ENCODE measurements around the gene MIF4GD. TPM values are rescaled to one million over a fixed set of nuclear protein-coding genes. Genes with fewer than 3 reads are reported as not detected.

The MIF4GD gene
- total RNA-seq, 1 experiment from 2014 or later = 8.5 TPM

- H3K4me1 ChIP-seq (replicated peaks) = no peaks in the 10 kb centered on the region
- no peak overlapping the region for H3K27ac ChIP-seq
- no peak overlapping the region for H3K4me3 ChIP-seq
- peak; percentile 48 to 73 for DNase-seq (ENCODE audit: low read depth in 1 of 2, low spot score in 2 of 2)
- no peaks in the 10 kb centered on the region for H3K9me3 ChIP-seq (replicated peaks)
- H3K27me3 ChIP-seq (replicated peaks) = no peaks in the 10 kb centered on the region
- H3K36me3 ChIP-seq = peaks cover 100% of the 10 kb centered on the region
These were observed 30.5 kb downstream of the MIF4GD start for GRCh38 chr17:75240394-75241142.

DNA sequence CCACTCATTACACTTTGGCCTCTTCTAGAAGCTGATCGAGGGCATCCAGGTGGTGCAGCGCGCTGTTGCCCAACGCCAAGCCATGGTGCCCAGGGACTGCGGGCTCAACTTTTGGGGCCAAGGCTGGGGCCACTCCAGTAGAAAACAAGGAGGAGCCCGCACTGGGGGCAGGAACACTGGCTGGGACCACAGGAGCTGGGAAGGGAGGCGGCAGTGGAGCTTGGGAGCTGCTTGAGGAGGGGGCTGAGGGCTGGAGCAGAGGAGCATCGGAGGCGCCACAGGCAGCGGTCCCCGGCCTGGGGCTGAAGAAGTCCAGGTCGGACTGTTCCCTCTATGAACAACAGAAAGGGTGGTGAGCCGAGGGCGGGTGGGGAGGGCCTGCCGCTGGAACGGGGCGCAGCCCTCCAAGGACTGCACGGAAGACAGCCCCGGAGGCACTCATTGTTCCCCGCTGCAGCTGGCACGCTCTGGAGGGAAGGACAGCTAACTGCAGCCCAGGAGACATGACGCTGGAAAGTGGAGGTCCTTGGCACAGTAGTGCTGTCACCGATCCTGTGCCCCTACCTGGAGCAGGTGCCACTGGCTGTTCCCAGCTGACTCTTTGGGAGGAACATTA is 31.1 kb downstream of the MIF4GD start:
- no peak for DNase-seq (ENCODE audit: low read depth in 1 of 2, low spot score in 2 of 2)
- Histone ChIP-seq H3K36me3 (peaks cover 100% of the 10 kb centered on the region), H3K4me3 (no peak overlapping the region), H3K9me3 (replicated peaks) (no peaks in the 10 kb centered on the region), H3K27me3 (replicated peaks) (no peaks in the 10 kb centered on the region), H3K27ac (no peak overlapping the region), H3K4me1 (replicated peaks) (no peaks in the 10 kb centered on the region)

DNA sequence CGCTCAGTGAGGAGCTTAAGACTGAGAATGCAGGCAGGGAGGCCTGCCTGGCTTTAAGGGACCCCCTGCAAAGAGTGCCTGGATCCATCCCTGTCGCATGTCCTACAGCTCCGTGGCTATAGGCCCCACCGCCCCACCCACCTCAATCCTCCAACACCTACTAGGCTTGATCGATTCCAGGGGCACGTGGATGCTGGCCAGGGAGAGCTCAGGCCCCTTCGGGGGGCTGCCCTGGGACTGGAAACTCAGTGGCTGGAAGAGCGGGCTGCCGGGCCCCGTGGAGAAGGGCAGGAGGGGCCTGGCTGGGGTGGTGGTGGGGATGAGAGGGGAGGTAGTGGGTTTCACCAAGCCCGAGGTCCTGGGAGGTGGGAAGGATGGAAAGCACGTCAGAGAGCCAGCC is 31.8 kb downstream of the MIF4GD start:
- no peak for DNase-seq (ENCODE audit: low read depth in 1 of 2, low spot score in 2 of 2)
- Histone ChIP-seq H3K4me3 (no peak overlapping the region), H3K27me3 (replicated peaks) (no peaks in the 10 kb centered on the region), H3K4me1 (replicated peaks) (no peaks in the 10 kb centered on the region), H3K27ac (no peak overlapping the region), H3K36me3 (peaks cover 100% of the 10 kb centered on the region), H3K9me3 (replicated peaks) (no peaks in the 10 kb centered on the region)

DNA sequence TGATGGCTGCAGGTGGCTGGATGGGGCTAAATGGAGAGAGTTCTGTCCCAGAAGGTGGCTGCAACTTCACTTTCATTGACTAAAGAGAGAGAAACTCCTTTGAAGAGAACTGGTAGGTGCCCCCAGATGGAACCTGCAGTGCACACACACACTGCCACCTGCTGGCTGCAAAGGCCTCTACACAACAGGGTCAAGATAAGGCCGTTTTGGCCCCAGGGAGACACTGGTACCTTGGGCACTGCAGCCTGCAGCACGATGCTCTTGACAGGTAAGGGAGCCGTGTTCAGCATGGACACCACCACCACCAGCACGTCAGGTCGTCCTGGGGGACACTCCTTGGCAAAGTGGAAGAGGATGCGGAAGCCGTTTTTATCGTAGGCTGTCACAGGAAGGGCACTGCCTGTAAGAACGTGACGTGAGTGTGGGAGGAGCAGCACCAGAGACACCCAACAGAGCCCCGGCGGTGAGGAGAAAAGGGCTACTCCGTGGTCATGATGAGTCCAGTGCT is 32.3 kb downstream of the MIF4GD start:
- Histone ChIP-seq H3K27ac (no peak overlapping the region), H3K36me3 (peaks cover 100% of the 10 kb centered on the region), H3K4me3 (no peak overlapping the region), H3K4me1 (replicated peaks) (no peaks in the 10 kb centered on the region), H3K27me3 (replicated peaks) (no peaks in the 10 kb centered on the region), H3K9me3 (replicated peaks) (no peaks in the 10 kb centered on the region)
- peak; percentile 63 to 77 for DNase-seq (ENCODE audit: low read depth in 1 of 2, low spot score in 2 of 2)

- Histone ChIP-seq H3K4me1 (replicated peaks) (no peaks in the 10 kb centered on the region), H3K4me3 (no peak overlapping the region), H3K9me3 (replicated peaks) (no peaks in the 10 kb centered on the region), H3K27me3 (replicated peaks) (no peaks in the 10 kb centered on the region), H3K27ac (no peak overlapping the region), H3K36me3 (peaks cover 99% of the 10 kb centered on the region)
- no peak for DNase-seq (ENCODE audit: low read depth in 1 of 2, low spot score in 2 of 2)
These were observed 32.9 kb downstream of the MIF4GD start for GRCh38 chr17:75238020-75238580.

GRCh38 chr17:75237100-75238014 is 33.7 kb downstream of the MIF4GD start:
- Histone ChIP-seq H3K27ac (no peak overlapping the region), H3K27me3 (replicated peaks) (no peaks in the 10 kb centered on the region), H3K9me3 (replicated peaks) (no peaks in the 10 kb centered on the region), H3K4me1 (replicated peaks) (no peaks in the 10 kb centered on the region), H3K4me3 (no peak overlapping the region), H3K36me3 (peaks cover 99% of the 10 kb centered on the region)
- DNase-seq (ENCODE audit: low read depth in 1 of 2, low spot score in 2 of 2) = no peak

- Histone ChIP-seq H3K9me3 (replicated peaks) (no peaks in the 10 kb centered on the region), H3K27me3 (replicated peaks) (no peaks in the 10 kb centered on the region), H3K4me1 (replicated peaks) (no peaks in the 10 kb centered on the region), H3K27ac (no peak overlapping the region), H3K4me3 (no peak overlapping the region), H3K36me3 (peaks cover 99% of the 10 kb centered on the region)
- no peak for DNase-seq (ENCODE audit: low read depth in 1 of 2, low spot score in 2 of 2)
These were observed 38.2 kb downstream of the MIF4GD start for GRCh38 chr17:75232786-75233185.

DNA sequence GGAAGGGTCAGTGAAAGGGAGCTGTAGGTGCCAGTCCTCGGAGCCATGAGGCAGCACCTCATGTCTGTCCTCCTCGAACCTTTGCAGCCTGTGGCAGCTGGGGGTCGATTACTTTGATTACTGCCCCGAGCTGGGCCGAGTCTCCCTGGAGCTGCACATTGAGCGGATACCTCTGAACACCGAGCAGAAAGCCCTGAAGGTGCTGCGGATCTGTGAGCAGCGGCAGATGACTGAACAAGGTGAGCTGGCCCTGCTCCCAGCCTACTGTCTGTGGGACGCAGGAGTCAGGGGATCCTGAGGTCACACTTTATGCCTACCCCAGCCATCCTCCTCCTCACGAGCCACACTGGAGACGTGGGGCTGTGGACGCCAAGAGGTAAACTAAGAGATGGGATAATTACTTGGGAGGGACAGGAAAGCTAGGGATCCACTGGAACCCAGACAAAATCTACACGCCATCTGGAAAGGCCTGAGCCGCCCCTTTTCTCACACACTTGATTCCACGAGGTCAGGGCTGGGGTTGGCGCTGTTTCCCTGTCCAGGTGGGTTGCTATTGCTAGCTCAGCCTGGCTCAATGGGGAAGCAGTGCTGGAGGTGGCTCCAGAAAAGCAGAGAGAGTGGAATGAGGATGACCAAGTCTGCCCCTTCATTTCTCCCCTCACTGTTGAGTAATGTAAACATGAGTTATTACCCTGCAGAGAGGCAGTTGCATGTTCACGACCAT is 39.1 kb downstream of the MIF4GD start:
- Histone ChIP-seq H3K36me3 (peaks cover 97% of the 10 kb centered on the region), H3K9me3 (replicated peaks) (no peaks in the 10 kb centered on the region)

GRCh38 chr17:75231071-75231470 is 40.0 kb downstream of the MIF4GD start:
- Histone ChIP-seq H3K9me3 (replicated peaks) (no peaks in the 10 kb centered on the region), H3K36me3 (peaks cover 97% of the 10 kb centered on the region), H3K4me1 (replicated peaks) (no peaks in the 10 kb centered on the region), H3K27ac (no peak overlapping the region), H3K27me3 (replicated peaks) (no peaks in the 10 kb centered on the region), H3K4me3 (no peak overlapping the region)
- DNase-seq (ENCODE audit: low read depth in 1 of 2, low spot score in 2 of 2) = no peak

More for the DNA sequence above, 39.1 kb downstream of the MIF4GD start:
- Histone ChIP-seq H3K4me1 (replicated peaks) (no peaks in the 10 kb centered on the region), H3K27ac (no peak overlapping the region), H3K27me3 (replicated peaks) (no peaks in the 10 kb centered on the region), H3K4me3 (no peak overlapping the region)
- DNase-seq (ENCODE audit: low read depth in 1 of 2, low spot score in 2 of 2) = no peak

DNA sequence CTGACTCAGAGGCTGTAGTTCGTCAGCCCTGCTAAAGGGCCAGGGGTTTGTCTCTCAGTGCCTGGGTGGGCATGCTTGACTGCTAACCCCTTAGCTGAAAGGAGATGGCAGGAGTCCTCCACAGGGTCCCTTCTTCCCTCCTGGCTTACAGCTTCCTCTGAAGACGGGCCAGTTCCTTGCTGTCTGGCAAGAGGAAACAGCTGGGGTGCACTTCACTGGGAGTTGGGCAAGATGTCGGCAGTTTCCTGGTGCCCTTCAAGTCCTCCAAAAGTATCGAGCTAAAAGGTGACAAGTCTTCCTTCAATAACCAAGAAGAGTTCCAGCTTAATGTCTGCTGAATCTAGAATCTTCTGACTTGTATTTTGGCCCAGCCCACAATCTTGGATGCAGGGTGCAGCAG is 42.2 kb downstream of the MIF4GD start:
- Histone ChIP-seq H3K27me3 (replicated peaks) (no peaks in the 10 kb centered on the region), H3K9me3 (replicated peaks) (no peaks in the 10 kb centered on the region), H3K4me3 (no peak overlapping the region), H3K36me3 (peaks cover 97% of the 10 kb centered on the region), H3K4me1 (replicated peaks) (no peaks in the 10 kb centered on the region), H3K27ac (no peak overlapping the region)
- DNase-seq (ENCODE audit: low read depth in 1 of 2, low spot score in 2 of 2) = no peak

DNA sequence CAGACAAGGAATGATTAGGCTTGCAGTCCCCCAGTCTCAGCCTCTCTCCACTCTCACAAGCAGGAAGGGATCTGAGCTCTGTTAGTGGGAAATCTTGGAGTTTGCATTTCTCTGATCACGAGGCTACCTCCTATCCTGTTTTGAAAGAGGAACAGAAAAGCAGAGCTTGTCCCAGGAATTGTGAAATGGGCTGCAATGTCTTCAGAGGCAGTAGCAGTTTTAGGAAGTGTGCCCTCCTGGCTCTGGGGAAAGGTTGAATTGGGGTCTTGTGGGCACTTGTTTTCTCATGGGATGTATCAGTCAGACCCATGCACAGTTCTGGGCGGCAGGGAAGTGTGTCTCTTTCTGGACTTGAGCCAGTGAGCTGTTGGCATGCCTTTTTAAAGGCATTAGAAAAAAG is 42.7 kb downstream of the MIF4GD start:
- Histone ChIP-seq H3K27ac (no peak overlapping the region), H3K4me1 (replicated peaks) (no peaks in the 10 kb centered on the region), H3K9me3 (replicated peaks) (no peaks in the 10 kb centered on the region), H3K27me3 (replicated peaks) (no peaks in the 10 kb centered on the region), H3K36me3 (peaks cover 98% of the 10 kb centered on the region), H3K4me3 (no peak overlapping the region)
- no peak for DNase-seq (ENCODE audit: low read depth in 1 of 2, low spot score in 2 of 2)

DNA sequence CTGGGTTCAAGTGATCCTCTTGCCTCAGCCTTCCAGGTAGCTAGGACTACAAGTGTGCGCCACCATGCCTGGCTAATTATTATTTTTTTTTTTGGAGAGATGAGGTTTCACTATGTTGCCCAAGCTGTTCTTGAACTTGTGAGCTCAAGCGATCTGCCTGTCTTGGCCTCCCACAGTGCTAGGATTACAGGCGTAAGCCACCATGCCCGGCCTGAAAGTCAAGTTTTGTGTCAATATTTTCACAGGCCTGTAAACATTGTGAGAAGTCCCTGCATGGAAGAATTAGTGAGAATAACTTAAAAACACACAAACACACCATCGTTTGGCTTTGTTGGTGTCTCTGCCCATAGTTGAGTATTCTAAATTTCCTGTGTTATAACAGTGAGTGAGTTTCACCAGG is 43.3 kb downstream of the MIF4GD start:
- Histone ChIP-seq H3K36me3 (peaks cover 98% of the 10 kb centered on the region), H3K9me3 (replicated peaks) (no peaks in the 10 kb centered on the region), H3K4me1 (replicated peaks) (no peaks in the 10 kb centered on the region), H3K27me3 (replicated peaks) (no peaks in the 10 kb centered on the region), H3K4me3 (no peak overlapping the region), H3K27ac (no peak overlapping the region)
- DNase-seq (ENCODE audit: low read depth in 1 of 2, low spot score in 2 of 2) = no peak

DNA sequence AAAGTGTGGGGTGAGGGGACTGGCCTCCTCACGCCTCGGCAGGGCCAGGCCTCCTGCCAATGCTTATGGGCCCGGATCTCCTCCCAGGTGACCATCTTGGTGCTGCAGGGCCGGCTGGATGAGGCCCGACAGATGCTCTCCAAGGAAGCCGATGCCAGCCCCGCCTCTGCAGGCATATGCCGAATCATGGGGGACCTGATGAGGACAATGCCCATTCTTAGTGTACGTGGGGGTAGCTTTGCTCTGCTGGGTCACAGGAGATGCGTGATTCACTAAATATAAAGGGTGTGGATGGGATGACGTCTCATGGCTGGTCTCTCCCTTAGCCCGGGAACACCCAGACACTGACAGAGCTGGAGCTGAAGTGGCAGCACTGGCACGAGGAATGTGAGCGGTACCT is 46.0 kb downstream of the MIF4GD start:
- Histone ChIP-seq H3K4me3 (no peak overlapping the region), H3K9me3 (replicated peaks) (no peaks in the 10 kb centered on the region), H3K36me3 (peaks cover 96% of the 10 kb centered on the region), H3K27me3 (replicated peaks) (no peaks in the 10 kb centered on the region), H3K27ac (no peak overlapping the region), H3K4me1 (replicated peaks) (no peaks in the 10 kb centered on the region)
- no peak for DNase-seq (ENCODE audit: low read depth in 1 of 2, low spot score in 2 of 2)
